Osteocyte (in vitro differentiated cells): ENCODE measurements around the gene PTBP1. TPM values are rescaled to one million over a fixed set of nuclear protein-coding genes. Genes with fewer than 3 reads are reported as not detected.

Source experiments
- DNase-seq: peaks from one replicate; pipeline ENCODE4 v3.0.0; 2021; ENCODE audit warnings: mixed read lengths; ENCODE audit not compliant: unreplicated experiment; ENCODE audit errors: extremely low spot score
- H3K27ac Mint-ChIP-seq: one replicate; pipeline ENCODE4 v1.8.0; 2021; ENCODE audit warnings: mild to moderate bottlenecking, mixed read lengths; ENCODE audit not compliant: unreplicated experiment
- H3K27me3 Mint-ChIP-seq: one replicate; pipeline ENCODE4 v1.8.0; 2021; ENCODE audit warnings: mixed read lengths; ENCODE audit not compliant: unreplicated experiment
- H3K36me3 Mint-ChIP-seq: one replicate; pipeline ENCODE4 v1.8.0; 2021; ENCODE audit warnings: mixed read lengths; ENCODE audit not compliant: unreplicated experiment
- H3K4me1 Mint-ChIP-seq: one replicate; pipeline ENCODE4 v1.8.0; 2021; ENCODE audit warnings: mixed read lengths; ENCODE audit not compliant: unreplicated experiment
- H3K4me3 Mint-ChIP-seq: one replicate; pipeline ENCODE4 v1.8.0; 2021; ENCODE audit warnings: mild to moderate bottlenecking, moderate library complexity, mixed read lengths; ENCODE audit not compliant: unreplicated experiment
- H3K9me3 Mint-ChIP-seq: one replicate; pipeline ENCODE4 v1.8.0; 2021; ENCODE audit warnings: mixed read lengths; ENCODE audit not compliant: unreplicated experiment
- total RNA-seq: library from RNA; stranded (reverse); gene quantifications from 2 replicates; pipeline ENCODE4 v1.2.1, GENCODE V29; 2021
- TF ChIP-seq, protein P1 (sequence below): fragments of 200-600 bp; sonication (generic); IDR thresholded peaks from 2 replicates; pipeline ENCODE4 v1.5.0; 2021; ENCODE audit warnings: antibody characterized with exemption, mild to moderate bottlenecking, moderate library complexity

Gene PTBP1
- total RNA-seq, 1 donor from 2014 or later = 370 TPM

DNA sequence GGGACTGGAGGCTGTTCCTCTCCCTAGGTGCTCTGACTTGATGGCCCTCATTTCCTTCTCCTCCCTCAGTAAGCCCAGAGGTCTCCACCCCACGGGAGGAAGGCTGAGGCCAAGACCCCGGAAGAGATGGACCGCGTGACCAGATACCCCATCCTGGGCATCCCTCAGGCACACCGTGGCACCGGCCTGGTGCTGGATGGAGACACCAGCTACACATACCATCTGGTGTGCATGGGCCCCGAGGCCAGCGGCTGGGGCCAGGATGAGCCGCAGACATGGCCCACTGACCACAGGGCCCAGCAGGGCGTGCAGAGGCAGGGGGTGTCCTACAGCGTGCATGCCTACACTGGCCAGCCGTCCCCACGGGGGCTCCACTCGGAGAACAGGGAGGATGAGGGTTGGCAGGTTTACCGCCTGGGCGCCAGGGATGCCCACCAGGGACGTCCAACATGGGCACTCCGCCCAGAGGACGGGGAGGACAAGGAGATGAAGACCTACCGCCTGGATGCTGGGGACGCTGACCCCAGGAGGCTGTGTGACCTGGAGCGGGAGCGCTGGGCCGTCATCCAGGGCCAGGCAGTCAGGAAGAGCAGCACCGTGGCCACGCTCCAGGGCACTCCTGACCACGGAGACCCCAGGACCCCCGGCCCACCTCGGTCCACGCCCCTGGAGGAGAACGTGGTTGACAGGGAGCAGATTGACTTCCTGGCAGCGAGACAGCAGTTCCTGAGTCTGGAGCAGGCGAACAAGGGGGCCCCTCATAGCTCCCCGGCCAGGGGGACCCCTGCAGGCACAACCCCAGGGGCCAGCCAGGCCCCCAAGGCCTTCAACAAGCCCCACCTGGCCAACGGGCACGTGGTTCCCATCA lies 40.2 kb upstream of the PTBP1 start:
- DNase-seq = no peak
- H3K27ac Mint-ChIP-seq = no peak overlapping the region
- H3K36me3 Mint-ChIP-seq = peaks cover 6% of the 10 kb centered on the region
- H3K27me3 Mint-ChIP-seq = no peaks in the 10 kb centered on the region
- no peak overlapping the region for H3K4me3 Mint-ChIP-seq
- TF ChIP-seq, protein P1, sequence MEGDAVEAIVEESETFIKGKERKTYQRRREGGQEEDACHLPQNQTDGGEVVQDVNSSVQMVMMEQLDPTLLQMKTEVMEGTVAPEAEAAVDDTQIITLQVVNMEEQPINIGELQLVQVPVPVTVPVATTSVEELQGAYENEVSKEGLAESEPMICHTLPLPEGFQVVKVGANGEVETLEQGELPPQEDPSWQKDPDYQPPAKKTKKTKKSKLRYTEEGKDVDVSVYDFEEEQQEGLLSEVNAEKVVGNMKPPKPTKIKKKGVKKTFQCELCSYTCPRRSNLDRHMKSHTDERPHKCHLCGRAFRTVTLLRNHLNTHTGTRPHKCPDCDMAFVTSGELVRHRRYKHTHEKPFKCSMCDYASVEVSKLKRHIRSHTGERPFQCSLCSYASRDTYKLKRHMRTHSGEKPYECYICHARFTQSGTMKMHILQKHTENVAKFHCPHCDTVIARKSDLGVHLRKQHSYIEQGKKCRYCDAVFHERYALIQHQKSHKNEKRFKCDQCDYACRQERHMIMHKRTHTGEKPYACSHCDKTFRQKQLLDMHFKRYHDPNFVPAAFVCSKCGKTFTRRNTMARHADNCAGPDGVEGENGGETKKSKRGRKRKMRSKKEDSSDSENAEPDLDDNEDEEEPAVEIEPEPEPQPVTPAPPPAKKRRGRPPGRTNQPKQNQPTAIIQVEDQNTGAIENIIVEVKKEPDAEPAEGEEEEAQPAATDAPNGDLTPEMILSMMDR = no peak
- H3K4me1 Mint-ChIP-seq = peaks cover 23% of the 10 kb centered on the region
- no peaks in the 10 kb centered on the region for H3K9me3 Mint-ChIP-seq

DNA sequence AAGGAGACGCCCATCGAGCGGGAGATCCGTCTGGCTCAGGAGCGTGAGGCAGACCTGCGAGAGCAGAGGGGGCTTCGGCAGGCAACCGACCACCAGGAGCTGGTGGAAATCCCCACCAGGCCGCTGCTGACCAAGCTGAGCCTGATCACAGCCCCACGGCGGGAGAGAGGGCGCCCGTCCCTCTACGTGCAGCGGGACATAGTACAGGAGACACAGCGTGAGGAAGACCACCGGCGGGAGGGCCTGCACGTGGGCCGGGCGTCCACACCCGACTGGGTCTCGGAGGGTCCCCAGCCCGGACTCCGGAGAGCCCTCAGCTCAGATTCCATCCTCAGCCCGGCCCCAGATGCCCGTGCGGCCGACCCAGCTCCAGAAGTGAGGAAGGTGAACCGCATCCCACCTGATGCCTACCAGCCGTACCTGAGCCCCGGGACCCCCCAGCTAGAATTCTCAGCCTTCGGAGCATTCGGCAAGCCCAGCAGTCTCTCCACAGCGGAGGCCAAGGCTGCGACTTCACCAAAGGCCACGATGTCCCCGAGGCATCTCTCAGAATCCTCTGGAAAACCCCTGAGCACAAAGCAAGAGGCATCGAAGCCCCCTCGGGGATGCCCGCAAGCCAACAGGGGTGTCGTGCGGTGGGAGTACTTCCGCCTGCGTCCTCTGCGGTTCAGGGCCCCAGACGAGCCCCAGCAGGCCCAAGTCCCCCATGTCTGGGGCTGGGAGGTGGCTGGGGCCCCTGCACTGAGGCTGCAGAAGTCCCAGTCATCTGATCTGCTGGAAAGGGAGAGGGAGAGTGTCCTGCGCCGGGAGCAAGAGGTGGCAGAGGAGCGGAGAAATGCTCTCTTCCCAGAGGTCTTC lies 39.2 kb upstream of the PTBP1 start:
- no peak overlapping the region for H3K4me3 Mint-ChIP-seq
- peaks cover 15% of the 10 kb centered on the region for H3K4me1 Mint-ChIP-seq
- DNase-seq = no peak
- H3K27ac Mint-ChIP-seq = no peak overlapping the region
- H3K9me3 Mint-ChIP-seq = no peaks in the 10 kb centered on the region
- TF ChIP-seq, protein P1 = no peak
- no peaks in the 10 kb centered on the region for H3K27me3 Mint-ChIP-seq
- peaks cover 6% of the 10 kb centered on the region for H3K36me3 Mint-ChIP-seq

DNA sequence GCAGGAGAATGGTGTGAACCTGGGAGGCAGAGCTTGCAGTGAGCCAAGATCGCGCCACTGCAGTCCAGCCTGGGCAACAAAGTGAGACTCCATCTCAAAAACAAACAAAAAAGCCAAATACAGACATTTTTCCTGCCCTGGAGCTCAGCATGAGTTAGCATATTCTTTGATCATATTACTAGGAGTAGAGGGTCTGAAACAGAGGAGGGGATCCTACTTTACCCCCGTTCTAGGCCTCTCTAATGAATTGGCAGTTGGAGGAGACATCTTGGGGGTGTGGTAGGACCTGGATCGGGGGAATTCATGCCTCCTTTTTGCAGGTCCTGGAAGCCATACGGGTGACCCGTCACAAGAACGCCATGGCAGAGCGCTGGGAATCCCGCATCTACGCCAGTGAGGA lies 34.1 kb upstream of the PTBP1 start:
- Mint-ChIP-seq H3K27ac (no peak overlapping the region), H3K36me3 (peaks cover 6% of the 10 kb centered on the region), H3K27me3 (no peaks in the 10 kb centered on the region), H3K4me1 (peaks cover 9% of the 10 kb centered on the region), H3K4me3 (no peak overlapping the region), H3K9me3 (no peaks in the 10 kb centered on the region)
- no peak for DNase-seq
- TF ChIP-seq, protein P1 = no peak

DNA sequence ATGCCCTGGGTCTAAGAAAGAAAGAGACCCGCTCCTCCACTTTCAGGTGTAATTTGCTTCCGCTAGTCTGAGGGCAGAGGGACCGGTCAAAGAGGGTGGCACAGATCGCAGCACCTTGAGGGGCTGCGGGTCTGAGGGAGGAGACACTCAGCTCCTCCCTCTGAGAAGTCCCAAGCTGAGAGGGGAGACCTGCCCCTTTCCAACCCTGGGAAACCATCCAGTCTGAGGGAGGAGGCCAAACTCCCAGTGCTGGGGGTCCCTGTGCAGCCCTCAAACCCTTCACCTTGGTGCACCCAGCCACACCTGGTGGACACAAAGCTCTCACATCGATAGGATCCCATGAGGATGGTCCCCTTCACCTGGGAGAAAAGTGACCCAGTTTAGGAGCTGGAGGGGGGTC lies 33.4 kb upstream of the PTBP1 start:
- no peak overlapping the region for H3K4me3 Mint-ChIP-seq
- DNase-seq = no peak
- TF ChIP-seq, protein P1 = no peak
- H3K4me1 Mint-ChIP-seq = peaks cover 15% of the 10 kb centered on the region
- no peaks in the 10 kb centered on the region for H3K9me3 Mint-ChIP-seq
- no peak overlapping the region for H3K27ac Mint-ChIP-seq
- peaks cover 6% of the 10 kb centered on the region for H3K36me3 Mint-ChIP-seq
- no peaks in the 10 kb centered on the region for H3K27me3 Mint-ChIP-seq

DNA sequence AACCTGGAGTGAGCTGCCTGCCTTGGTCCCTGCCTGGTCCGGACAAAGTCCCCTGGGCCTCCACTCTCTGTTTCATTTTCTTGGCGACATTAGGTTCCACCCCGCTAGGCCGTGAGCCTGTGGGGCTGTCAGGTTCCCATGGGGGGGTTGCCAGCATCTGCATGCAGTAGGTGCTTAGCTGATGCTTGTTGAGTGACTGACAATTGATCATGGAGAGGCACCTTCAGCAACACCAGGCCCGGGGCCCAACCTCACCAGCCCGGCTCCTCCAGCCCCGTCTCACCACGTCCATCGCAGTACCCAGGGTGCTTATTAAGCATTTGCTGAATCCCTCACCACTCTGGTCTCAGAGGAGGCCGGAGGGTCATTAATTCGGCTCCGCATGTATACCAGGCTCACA lies 33.0 kb upstream of the PTBP1 start:
- H3K4me3 Mint-ChIP-seq = no peak overlapping the region
- H3K27ac Mint-ChIP-seq = no peak overlapping the region
- H3K4me1 Mint-ChIP-seq = peaks cover 18% of the 10 kb centered on the region
- H3K36me3 Mint-ChIP-seq = peaks cover 6% of the 10 kb centered on the region
- no peaks in the 10 kb centered on the region for H3K27me3 Mint-ChIP-seq
- no peaks in the 10 kb centered on the region for H3K9me3 Mint-ChIP-seq
- TF ChIP-seq, protein P1 = no peak
- DNase-seq = no peak
